HEK293 (cell line): ENCODE data around the gene MICU1.

Experiments used
- CTCF ChIA-PET: fragments of 350-600 bp; formaldehyde crosslinking; extraction: SDS; loops from one replicate; lab custom pipeline; 2021; ENCODE audit warnings: antibody characterized with exemption; lab: Yijun Ruan, JAX
- POLR2A ChIA-PET: fragments of 300-600 bp; formaldehyde crosslinking; extraction: SDS; loops from one replicate; lab custom pipeline; 2020; ENCODE audit warnings: antibody characterized with exemption, inconsistent platforms; lab: Yijun Ruan, JAX
- H3K27ac ChIP-seq: fragments of 200-500 bp; sonication (Bioruptor generic); 2 replicates; pipeline ENCODE4 v1.5.1; 2014; ENCODE audit warnings: low read depth, low read length, control low read depth, inconsistent platforms; ENCODE audit errors: extremely low read depth
- H3K36me3 ChIP-seq, 2 experiments: fragments of 200-500 bp in 1 of 2; sonication (Bioruptor generic) in 1 of 2; 1 replicate in 1 of 2; 2 replicates in 1 of 2; pipeline ENCODE4 v1.5.1; 2014 to 2017; ENCODE audit warnings: inconsistent platforms in 2 of 2, low read length in 2 of 2; ENCODE audit not compliant: control insufficient read depth in 2 of 2, insufficient read depth in 1 of 2
- H3K4me1 ChIP-seq: fragments of 200-500 bp; sonication (Bioruptor generic); 2 replicates; pipeline ENCODE4 v1.5.1; 2014; ENCODE audit warnings: mild to moderate bottlenecking, low read length, inconsistent platforms; ENCODE audit not compliant: control insufficient read depth, insufficient read depth
- H3K4me3 ChIP-seq: 2 replicates; pipeline ENCODE4 v1.5.1; 2011; ENCODE audit warnings: low read depth, mild to moderate bottlenecking, control low read depth, low read length, moderate library complexity
- H3K9me3 ChIP-seq: fragments of 200-500 bp; sonication (Bioruptor generic); 2 replicates; pipeline ENCODE4 v1.5.1; 2014; ENCODE audit warnings: low read depth, low read length, inconsistent platforms; ENCODE audit not compliant: control insufficient read depth, insufficient read depth
- FEZF1 ChIP-seq: fragments of 450-650 bp; formaldehyde crosslinking; IDR thresholded peaks from 2 replicates; pipeline ENCODE4 v1.5.1; 2016; ENCODE audit warnings: missing biosample characterization, missing genetic modification characterization
- GLI2 ChIP-seq: fragments of 450-650 bp; formaldehyde crosslinking; IDR thresholded peaks from 2 replicates; pipeline ENCODE4; 2017; ENCODE audit warnings: missing biosample characterization, missing genetic modification characterization, low read depth, borderline replicate concordance
- ZNF112 ChIP-seq: fragments of 450-650 bp; formaldehyde crosslinking; IDR thresholded peaks from 2 replicates; pipeline ENCODE4 v1.5.0; 2017; ENCODE audit warnings: missing biosample characterization, missing genetic modification characterization
- ZNF202 ChIP-seq: fragments of 450-650 bp; formaldehyde crosslinking; IDR thresholded peaks from 2 replicates; pipeline ENCODE4 v1.5.1; 2016; ENCODE audit warnings: missing biosample characterization, missing genetic modification characterization, borderline replicate concordance
- ZNF248 ChIP-seq: fragments of 450-650 bp; formaldehyde crosslinking; IDR thresholded peaks from 2 replicates; pipeline ENCODE4 v1.5.1; 2017; ENCODE audit warnings: missing biosample characterization, missing genetic modification characterization
- ZNF596 ChIP-seq: fragments of 450-650 bp; IDR thresholded peaks from 2 replicates; pipeline ENCODE4 v1.5.0; 2018; ENCODE audit warnings: missing biosample characterization, mild to moderate bottlenecking, missing genetic modification characterization, moderate library complexity
- ZNF76 ChIP-seq: fragments of 450-650 bp; formaldehyde crosslinking; IDR thresholded peaks from 2 replicates; pipeline ENCODE4; 2016; ENCODE audit warnings: low read depth, missing biosample characterization, missing genetic modification characterization, borderline replicate concordance
- ZNF768 ChIP-seq: fragments of 450-650 bp; formaldehyde crosslinking; IDR thresholded peaks from 2 replicates; pipeline ENCODE4 v1.5.1; 2018; ENCODE audit warnings: missing biosample characterization, mild to moderate bottlenecking, missing genetic modification characterization
- ZNF776 ChIP-seq: fragments of 450-650 bp; formaldehyde crosslinking; IDR thresholded peaks from 2 replicates; pipeline ENCODE4 v1.5.0; 2017; ENCODE audit warnings: missing biosample characterization, missing genetic modification characterization, borderline replicate concordance
- ZNF843 ChIP-seq: fragments of 450-650 bp; formaldehyde crosslinking; IDR thresholded peaks from 2 replicates; pipeline ENCODE4 v1.5.1; 2016; ENCODE audit warnings: missing biosample characterization, missing genetic modification characterization
- TF ChIP-seq, protein P1 (sequence below): fragments of 450-650 bp; formaldehyde crosslinking; IDR thresholded peaks from 2 replicates; pipeline ENCODE4 v1.5.0; 2017; ENCODE audit warnings: missing biosample characterization, missing genetic modification characterization, borderline replicate concordance
- TF ChIP-seq, protein P2 (sequence below): fragments of 450-650 bp; formaldehyde crosslinking; IDR thresholded peaks from 2 replicates; pipeline ENCODE4 v1.5.1; 2016; ENCODE audit warnings: missing biosample characterization, missing genetic modification characterization, borderline replicate concordance
- TF ChIP-seq, protein P3 (sequence below): fragments of 450-650 bp; formaldehyde crosslinking; IDR thresholded peaks from 2 replicates; pipeline ENCODE4 v1.5.1; 2016; ENCODE audit warnings: missing biosample characterization, missing genetic modification characterization
- TF ChIP-seq, protein P4 (sequence below): fragments of 450-650 bp; formaldehyde crosslinking; IDR thresholded peaks from 2 replicates; pipeline ENCODE4 v1.5.1; 2016; ENCODE audit warnings: missing biosample characterization, missing genetic modification characterization
- TF ChIP-seq, protein P5 (sequence below): fragments of 450-650 bp; formaldehyde crosslinking; IDR thresholded peaks from 2 replicates; pipeline ENCODE4 v1.5.1; 2017; ENCODE audit warnings: missing biosample characterization, mild to moderate bottlenecking, missing genetic modification characterization, moderate library complexity

MICU1 gene

DNA sequence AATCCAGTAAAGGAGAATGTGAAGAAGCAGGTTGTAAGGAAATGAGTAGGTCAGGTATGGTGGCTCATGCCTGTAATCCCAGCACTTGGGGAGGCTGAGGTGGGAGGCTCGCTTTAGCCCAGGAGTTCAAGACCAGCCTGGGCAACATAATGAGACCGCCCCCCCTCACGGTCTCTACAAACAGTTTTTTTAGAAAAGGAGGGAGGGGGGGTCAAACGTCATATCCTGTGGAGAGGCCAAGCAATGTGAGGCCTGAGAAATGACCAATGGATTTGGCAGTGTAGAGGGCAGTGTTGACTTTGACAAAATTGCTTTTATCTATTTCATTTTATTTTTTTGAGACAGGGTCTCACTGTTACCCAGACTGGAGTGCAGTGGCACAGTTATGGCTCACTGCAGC, 268.9 kb downstream of the MICU1 start:
- TF ChIP-seq, protein P1, sequence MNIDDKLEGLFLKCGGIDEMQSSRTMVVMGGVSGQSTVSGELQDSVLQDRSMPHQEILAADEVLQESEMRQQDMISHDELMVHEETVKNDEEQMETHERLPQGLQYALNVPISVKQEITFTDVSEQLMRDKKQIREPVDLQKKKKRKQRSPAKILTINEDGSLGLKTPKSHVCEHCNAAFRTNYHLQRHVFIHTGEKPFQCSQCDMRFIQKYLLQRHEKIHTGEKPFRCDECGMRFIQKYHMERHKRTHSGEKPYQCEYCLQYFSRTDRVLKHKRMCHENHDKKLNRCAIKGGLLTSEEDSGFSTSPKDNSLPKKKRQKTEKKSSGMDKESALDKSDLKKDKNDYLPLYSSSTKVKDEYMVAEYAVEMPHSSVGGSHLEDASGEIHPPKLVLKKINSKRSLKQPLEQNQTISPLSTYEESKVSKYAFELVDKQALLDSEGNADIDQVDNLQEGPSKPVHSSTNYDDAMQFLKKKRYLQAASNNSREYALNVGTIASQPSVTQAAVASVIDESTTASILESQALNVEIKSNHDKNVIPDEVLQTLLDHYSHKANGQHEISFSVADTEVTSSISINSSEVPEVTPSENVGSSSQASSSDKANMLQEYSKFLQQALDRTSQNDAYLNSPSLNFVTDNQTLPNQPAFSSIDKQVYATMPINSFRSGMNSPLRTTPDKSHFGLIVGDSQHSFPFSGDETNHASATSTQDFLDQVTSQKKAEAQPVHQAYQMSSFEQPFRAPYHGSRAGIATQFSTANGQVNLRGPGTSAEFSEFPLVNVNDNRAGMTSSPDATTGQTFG (tag by site-specific recombination), result no peak
- TF ChIP-seq, protein P2, sequence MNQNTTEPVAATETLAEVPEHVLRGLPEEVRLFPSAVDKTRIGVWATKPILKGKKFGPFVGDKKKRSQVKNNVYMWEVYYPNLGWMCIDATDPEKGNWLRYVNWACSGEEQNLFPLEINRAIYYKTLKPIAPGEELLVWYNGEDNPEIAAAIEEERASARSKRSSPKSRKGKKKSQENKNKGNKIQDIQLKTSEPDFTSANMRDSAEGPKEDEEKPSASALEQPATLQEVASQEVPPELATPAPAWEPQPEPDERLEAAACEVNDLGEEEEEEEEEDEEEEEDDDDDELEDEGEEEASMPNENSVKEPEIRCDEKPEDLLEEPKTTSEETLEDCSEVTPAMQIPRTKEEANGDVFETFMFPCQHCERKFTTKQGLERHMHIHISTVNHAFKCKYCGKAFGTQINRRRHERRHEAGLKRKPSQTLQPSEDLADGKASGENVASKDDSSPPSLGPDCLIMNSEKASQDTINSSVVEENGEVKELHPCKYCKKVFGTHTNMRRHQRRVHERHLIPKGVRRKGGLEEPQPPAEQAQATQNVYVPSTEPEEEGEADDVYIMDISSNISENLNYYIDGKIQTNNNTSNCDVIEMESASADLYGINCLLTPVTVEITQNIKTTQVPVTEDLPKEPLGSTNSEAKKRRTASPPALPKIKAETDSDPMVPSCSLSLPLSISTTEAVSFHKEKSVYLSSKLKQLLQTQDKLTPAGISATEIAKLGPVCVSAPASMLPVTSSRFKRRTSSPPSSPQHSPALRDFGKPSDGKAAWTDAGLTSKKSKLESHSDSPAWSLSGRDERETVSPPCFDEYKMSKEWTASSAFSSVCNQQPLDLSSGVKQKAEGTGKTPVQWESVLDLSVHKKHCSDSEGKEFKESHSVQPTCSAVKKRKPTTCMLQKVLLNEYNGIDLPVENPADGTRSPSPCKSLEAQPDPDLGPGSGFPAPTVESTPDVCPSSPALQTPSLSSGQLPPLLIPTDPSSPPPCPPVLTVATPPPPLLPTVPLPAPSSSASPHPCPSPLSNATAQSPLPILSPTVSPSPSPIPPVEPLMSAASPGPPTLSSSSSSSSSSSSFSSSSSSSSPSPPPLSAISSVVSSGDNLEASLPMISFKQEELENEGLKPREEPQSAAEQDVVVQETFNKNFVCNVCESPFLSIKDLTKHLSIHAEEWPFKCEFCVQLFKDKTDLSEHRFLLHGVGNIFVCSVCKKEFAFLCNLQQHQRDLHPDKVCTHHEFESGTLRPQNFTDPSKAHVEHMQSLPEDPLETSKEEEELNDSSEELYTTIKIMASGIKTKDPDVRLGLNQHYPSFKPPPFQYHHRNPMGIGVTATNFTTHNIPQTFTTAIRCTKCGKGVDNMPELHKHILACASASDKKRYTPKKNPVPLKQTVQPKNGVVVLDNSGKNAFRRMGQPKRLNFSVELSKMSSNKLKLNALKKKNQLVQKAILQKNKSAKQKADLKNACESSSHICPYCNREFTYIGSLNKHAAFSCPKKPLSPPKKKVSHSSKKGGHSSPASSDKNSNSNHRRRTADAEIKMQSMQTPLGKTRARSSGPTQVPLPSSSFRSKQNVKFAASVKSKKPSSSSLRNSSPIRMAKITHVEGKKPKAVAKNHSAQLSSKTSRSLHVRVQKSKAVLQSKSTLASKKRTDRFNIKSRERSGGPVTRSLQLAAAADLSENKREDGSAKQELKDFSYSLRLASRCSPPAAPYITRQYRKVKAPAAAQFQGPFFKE (tag by site-specific recombination), result no peak
- TF ChIP-seq, protein P3, sequence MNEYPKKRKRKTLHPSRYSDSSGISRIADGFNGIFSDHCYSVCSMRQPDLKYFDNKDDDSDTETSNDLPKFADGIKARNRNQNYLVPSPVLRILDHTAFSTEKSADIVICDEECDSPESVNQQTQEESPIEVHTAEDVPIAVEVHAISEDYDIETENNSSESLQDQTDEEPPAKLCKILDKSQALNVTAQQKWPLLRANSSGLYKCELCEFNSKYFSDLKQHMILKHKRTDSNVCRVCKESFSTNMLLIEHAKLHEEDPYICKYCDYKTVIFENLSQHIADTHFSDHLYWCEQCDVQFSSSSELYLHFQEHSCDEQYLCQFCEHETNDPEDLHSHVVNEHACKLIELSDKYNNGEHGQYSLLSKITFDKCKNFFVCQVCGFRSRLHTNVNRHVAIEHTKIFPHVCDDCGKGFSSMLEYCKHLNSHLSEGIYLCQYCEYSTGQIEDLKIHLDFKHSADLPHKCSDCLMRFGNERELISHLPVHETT (tag by site-specific recombination), result no peak
- no peak for TF ChIP-seq ZNF596 (tag by site-specific recombination)
- no peak for TF ChIP-seq ZNF776 (tag by site-specific recombination)
- no peak for TF ChIP-seq ZNF202
- TF ChIP-seq ZNF76 (tag by site-specific recombination), result no peak
- no peak for TF ChIP-seq GLI2 (tag by site-specific recombination)
- TF ChIP-seq, protein P4, sequence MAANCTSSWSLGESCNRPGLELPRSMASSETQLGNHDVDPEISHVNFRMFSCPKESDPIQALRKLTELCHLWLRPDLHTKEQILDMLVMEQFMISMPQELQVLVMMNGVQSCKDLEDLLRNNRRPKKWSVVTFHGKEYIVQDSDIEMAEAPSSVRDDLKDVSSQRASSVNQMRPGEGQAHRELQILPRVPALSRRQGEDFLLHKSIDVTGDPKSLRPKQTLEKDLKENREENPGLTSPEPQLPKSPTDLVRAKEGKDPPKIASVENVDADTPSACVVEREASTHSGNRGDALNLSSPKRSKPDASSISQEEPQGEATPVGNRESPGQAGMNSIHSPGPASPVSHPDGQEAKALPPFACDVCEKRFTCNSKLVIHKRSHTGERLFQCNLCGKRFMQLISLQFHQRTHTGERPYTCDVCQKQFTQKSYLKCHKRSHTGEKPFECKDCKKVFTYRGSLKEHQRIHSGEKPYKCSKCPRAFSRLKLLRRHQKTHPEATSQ (tag by site-specific recombination), result no peak
- no peak for TF ChIP-seq ZNF843 (tag by site-specific recombination)
- TF ChIP-seq ZNF248 (tag by site-specific recombination), result no peak
- TF ChIP-seq, protein P5, sequence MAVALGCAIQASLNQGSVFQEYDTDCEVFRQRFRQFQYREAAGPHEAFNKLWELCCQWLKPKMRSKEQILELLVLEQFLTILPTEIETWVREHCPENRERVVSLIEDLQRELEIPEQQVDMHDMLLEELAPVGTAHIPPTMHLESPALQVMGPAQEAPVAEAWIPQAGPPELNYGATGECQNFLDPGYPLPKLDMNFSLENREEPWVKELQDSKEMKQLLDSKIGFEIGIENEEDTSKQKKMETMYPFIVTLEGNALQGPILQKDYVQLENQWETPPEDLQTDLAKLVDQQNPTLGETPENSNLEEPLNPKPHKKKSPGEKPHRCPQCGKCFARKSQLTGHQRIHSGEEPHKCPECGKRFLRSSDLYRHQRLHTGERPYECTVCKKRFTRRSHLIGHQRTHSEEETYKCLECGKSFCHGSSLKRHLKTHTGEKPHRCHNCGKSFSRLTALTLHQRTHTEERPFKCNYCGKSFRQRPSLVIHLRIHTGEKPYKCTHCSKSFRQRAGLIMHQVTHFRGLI (tag by site-specific recombination), result no peak
- no peak for TF ChIP-seq ZNF112
- no peak for TF ChIP-seq ZNF768
- no peak for TF ChIP-seq FEZF1 (tag by site-specific recombination)
- CTCF ChIA-PET, result interaction anchor here (0.6 to 1.0 kb wide), 2 partner anchors 464 to 704 kb away, joined by 4 read pairs; no protein-coding TSS in a partner anchor
- POLR2A ChIA-PET, result no interaction called here
- Histone ChIP-seq H3K27ac (no peak overlapping the region), H3K36me3 (peaks cover 0 to 11% of the 10 kb centered on the region in 2 experiments; a peak in 2 of 3 replicates), H3K9me3 (no peaks in the 10 kb centered on the region), H3K4me1 (no peaks in the 10 kb centered on the region; the same call in 1 of the 2 replicates), H3K4me3 (no peak overlapping the region)
